Measurements from ENCODE around the gene CARD11. TPM values are rescaled to one million over a fixed set of nuclear protein-coding genes. Genes with fewer than 3 reads are reported as not detected.

CARD11 gene
- total and polyA plus RNA-seq, 2 of the 4 experiments (the other 2 are of a cell fraction) = 0.18 to 0.26 TPM

DNA sequence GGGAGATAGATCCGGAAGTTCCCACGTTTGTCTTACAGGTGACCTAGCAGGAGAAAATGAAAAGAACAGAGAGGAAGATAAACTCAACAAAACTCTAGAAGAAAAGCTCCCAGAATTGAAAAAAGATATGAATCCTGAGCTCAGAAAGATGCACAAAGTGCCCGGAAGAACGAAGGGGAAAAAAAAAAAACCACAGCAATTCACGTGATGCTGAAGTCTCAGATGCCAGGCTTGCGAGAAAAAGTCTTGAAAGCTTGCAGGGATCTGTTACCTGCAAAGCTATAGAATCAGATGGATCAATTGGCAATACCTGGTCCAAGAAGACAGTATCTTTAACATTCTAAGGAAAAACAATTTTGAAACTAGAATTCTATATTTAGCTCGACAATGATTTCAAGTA is 33.5 kb downstream of the CARD11 start:
- H4K8ac ChIP-seq (ENCODE audit: low read depth in 2 of 2, low read length in 2 of 2) = no peak overlapping the region
- DNase-seq (no peak), ATAC-seq (ENCODE audit: low read depth) (no peak)
- H2BK120ac ChIP-seq (ENCODE audit: low read depth, low read length) = no peak overlapping the region
- no peaks in the 10 kb centered on the region for H3K4me1 ChIP-seq (ENCODE audit: control insufficient read depth, insufficient read depth, low read length)
- no peak overlapping the region for H3K14ac ChIP-seq (replicated peaks; ENCODE audit: low read depth, low read length)
- no peak overlapping the region for H3K23ac ChIP-seq (ENCODE audit: low read depth, low read length)
- no peaks in the 10 kb centered on the region; the same call in 1 of the 2 replicates for H3K9me3 ChIP-seq (ENCODE audit: control insufficient read depth, insufficient read depth, low read length)
- no peak overlapping the region for H2BK5ac ChIP-seq (ENCODE audit: low read depth, low read length, poor library complexity, severe bottlenecking)
- dilution Hi-C loops (cut with HindIII; ENCODE audit: low sequenced_read_pairs, unreplicated experiment) (no loop called here), in situ Hi-C loops (cut with MboI; ENCODE audit: low sequenced_read_pairs) (no loop called here), intact Hi-C loops (cut with micrococcal nuclease) (no loop called here)
- no peaks in the 10 kb centered on the region for H3K36me3 ChIP-seq (ENCODE audit: control insufficient read depth, insufficient read depth, low read length)
- no TSS peak for BruUV-seq (replicated peaks)
- H4K91ac ChIP-seq (ENCODE audit: insufficient read depth, low read depth, low read length) = no peak overlapping the region
- no peaks in the 10 kb centered on the region for H4K20me1 ChIP-seq (ENCODE audit: insufficient read depth, low read length)
- TF ChIP-seq POLR2A (IDR thresholded peaks at IDR 0.05; ENCODE audit: low read depth, low read length) (no peak), MAZ (IDR thresholded peaks at IDR 0.05; ENCODE audit: borderline replicate concordance, low read depth, low read length) (no peak), FOS (IDR thresholded peaks at IDR 0.05; ENCODE audit: low read depth, low read length) (no peak), RAD21 (IDR thresholded peaks at IDR 0.05; ENCODE audit: low read length) (no peak), MAFK (IDR thresholded peaks at IDR 0.05; ENCODE audit: low read depth, low read length) (no peak), CEBPB (IDR thresholded peaks at IDR 0.05; ENCODE audit: low read depth, low read length) (no peak), SMC3 (IDR thresholded peaks at IDR 0.05; ENCODE audit: low read depth, low read length) (no peak), CHD1 (IDR thresholded peaks at IDR 0.05; ENCODE audit: low read depth, low read length) (no peak), RFX5 (IDR thresholded peaks at IDR 0.05; ENCODE audit: low read depth, low read length) (no peak), USF2 (IDR thresholded peaks at IDR 0.05; ENCODE audit: low read depth, low read length) (no peak), MXI1 (IDR thresholded peaks at IDR 0.05; ENCODE audit: borderline replicate concordance, low read depth, low read length) (no peak), BHLHE40 (IDR thresholded peaks at IDR 0.05; ENCODE audit: low read depth, low read length) (no peak)
- TF ChIP-seq, protein P1, sequence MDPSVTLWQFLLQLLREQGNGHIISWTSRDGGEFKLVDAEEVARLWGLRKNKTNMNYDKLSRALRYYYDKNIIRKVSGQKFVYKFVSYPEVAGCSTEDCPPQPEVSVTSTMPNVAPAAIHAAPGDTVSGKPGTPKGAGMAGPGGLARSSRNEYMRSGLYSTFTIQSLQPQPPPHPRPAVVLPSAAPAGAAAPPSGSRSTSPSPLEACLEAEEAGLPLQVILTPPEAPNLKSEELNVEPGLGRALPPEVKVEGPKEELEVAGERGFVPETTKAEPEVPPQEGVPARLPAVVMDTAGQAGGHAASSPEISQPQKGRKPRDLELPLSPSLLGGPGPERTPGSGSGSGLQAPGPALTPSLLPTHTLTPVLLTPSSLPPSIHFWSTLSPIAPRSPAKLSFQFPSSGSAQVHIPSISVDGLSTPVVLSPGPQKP (IDR thresholded peaks at IDR 0.05; ENCODE audit: borderline replicate concordance, low read depth, low read length) = no peak
- TF ChIP-seq, protein P2, sequence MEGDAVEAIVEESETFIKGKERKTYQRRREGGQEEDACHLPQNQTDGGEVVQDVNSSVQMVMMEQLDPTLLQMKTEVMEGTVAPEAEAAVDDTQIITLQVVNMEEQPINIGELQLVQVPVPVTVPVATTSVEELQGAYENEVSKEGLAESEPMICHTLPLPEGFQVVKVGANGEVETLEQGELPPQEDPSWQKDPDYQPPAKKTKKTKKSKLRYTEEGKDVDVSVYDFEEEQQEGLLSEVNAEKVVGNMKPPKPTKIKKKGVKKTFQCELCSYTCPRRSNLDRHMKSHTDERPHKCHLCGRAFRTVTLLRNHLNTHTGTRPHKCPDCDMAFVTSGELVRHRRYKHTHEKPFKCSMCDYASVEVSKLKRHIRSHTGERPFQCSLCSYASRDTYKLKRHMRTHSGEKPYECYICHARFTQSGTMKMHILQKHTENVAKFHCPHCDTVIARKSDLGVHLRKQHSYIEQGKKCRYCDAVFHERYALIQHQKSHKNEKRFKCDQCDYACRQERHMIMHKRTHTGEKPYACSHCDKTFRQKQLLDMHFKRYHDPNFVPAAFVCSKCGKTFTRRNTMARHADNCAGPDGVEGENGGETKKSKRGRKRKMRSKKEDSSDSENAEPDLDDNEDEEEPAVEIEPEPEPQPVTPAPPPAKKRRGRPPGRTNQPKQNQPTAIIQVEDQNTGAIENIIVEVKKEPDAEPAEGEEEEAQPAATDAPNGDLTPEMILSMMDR (conservative IDR thresholded peaks at IDR 0.05; ENCODE audit: low read depth, low read length) = no peak
- no peak overlapping the region for H2AK5ac ChIP-seq (ENCODE audit: low read depth, low read length)
- H3K79me1 ChIP-seq (ENCODE audit: low read depth in 1 of 2, low read length in 2 of 2) = no peaks in the 10 kb centered on the region
- H3K9me1 ChIP-seq (ENCODE audit: insufficient read depth, low read length) = no peaks in the 10 kb centered on the region
- H4K5ac ChIP-seq (ENCODE audit: low read depth, low read length) = no peak overlapping the region
- no peak overlapping the region for H2BK15ac ChIP-seq (ENCODE audit: low read depth, low read length)
- H3K4me2 ChIP-seq (ENCODE audit: low read depth, low read length) = no peak overlapping the region
- H2AFZ ChIP-seq (replicated peaks; ENCODE audit: low read length, poor library complexity) = no peak overlapping the region
- no peak overlapping the region for H3K9ac ChIP-seq (ENCODE audit: low read depth, low read length)
- no peak overlapping the region for H2BK20ac ChIP-seq (ENCODE audit: low read depth, low read length)
- H3K4me3 ChIP-seq (ENCODE audit: insufficient read depth, low read depth, low read length) = no peak overlapping the region
- no peak overlapping the region for H3K4ac ChIP-seq (ENCODE audit: low read depth, low read length)
- no peak overlapping the region for H3K27ac ChIP-seq (ENCODE audit: insufficient read depth, low read length)
- H3K56ac ChIP-seq (ENCODE audit: extremely low read depth, insufficient read depth, low read length) = no peak overlapping the region
- CTCF ChIA-PET = interaction anchor here (0.7 kb wide), 1 partner anchor 36 kb away, joined by 3 read pairs; no protein-coding TSS in a partner anchor
- H3K27me3 ChIP-seq (ENCODE audit: control insufficient read depth, insufficient read depth, low read length) = no peaks in the 10 kb centered on the region
- POLR2A ChIA-PET (ENCODE audit: unreplicated experiment) = no interaction called here
- no CpG with 5 or more reads among the region's 7 CpGs for WGBS, 2 experiments (ENCODE audit: extremely low coverage in 2 of 2, insufficient read length in 1 of 2)
- H3K18ac ChIP-seq (ENCODE audit: low read depth, low read length) = no peak overlapping the region
- H2AK9ac ChIP-seq (replicated peaks; ENCODE audit: low read depth, low read length, poor library complexity) = no peak overlapping the region

Data from IMR-90 (cell line).